Endothelial cell of umbilical vein (primary cell): ENCODE measurements around the gene CLPSL2. TPM values are rescaled to one million over a fixed set of nuclear protein-coding genes. Genes with fewer than 3 reads are reported as not detected.

ENCODE experiments used
- BruUV-seq: library from RNA; stranded (reverse); fragments of 400-500 nt; replicated peaks from 2 replicates; lab custom pipeline; 2021; lab: Mats Ljungman, UMichigan
- CTCF ChIA-PET: fragments of 300-600, 350-600 bp; sonication (Branson Sonifier 250); formaldehyde crosslinking; loops from one replicate; lab custom pipeline; 2021; ENCODE audit warnings: antibody characterized with exemption, inconsistent platforms; lab: Charles Lee
- POLR2A ChIA-PET: fragments of 300-600, 350-600 bp; sonication (Branson Sonifier 250); formaldehyde crosslinking; loops from one replicate; lab custom pipeline; 2021; ENCODE audit warnings: antibody characterized with exemption, inconsistent platforms; lab: Charles Lee
- DNase-seq: peaks from one replicate; pipeline ENCODE4 v3.0.0-alpha.2; 2011; ENCODE audit warnings: low read depth, low spot score
- FAIRE-seq: peaks from 2 replicates; lab custom pipeline; 2011; peaks lifted over from hg19 to GRCh38; lab: Jason Lieb, UNC
- H2AFZ ChIP-seq: 2 replicates; pipeline ENCODE4 v1.6.0; 2012; ENCODE audit warnings: low read depth, low read length, control low read depth, inconsistent platforms
- H3K27ac ChIP-seq: 2 replicates; pipeline ENCODE4 v1.5.1; 2011; ENCODE audit warnings: low read depth, mild to moderate bottlenecking, control low read depth, low read length, moderate library complexity; ENCODE audit not compliant: insufficient read depth
- H3K27me3 ChIP-seq, 2 experiments: 2 replicates each; pipeline versions ENCODE4 v1.6.0 to v1.6.1; 2011; ENCODE audit warnings: low read length in 2 of 2, mixed read lengths in 1 of 2; ENCODE audit not compliant: control insufficient read depth in 2 of 2, insufficient read depth in 2 of 2
- H3K36me3 ChIP-seq, 2 experiments: 2 replicates in 1 of 2; 3 replicates in 1 of 2; pipeline ENCODE4 v1.5.1; 2011; ENCODE audit warnings: low read length in 2 of 2, mild to moderate bottlenecking in 1 of 2, moderate library complexity in 1 of 2; ENCODE audit not compliant: control insufficient read depth in 2 of 2, insufficient read depth in 2 of 2; ENCODE audit errors: extremely low read depth in 1 of 2
- H3K4me1 ChIP-seq: 3 replicates; pipeline ENCODE4 v1.5.1; 2011; ENCODE audit warnings: mild to moderate bottlenecking, low read length; ENCODE audit not compliant: control insufficient read depth, insufficient read depth; ENCODE audit errors: extremely low read depth
- H3K4me2 ChIP-seq: 2 replicates; pipeline ENCODE4 v1.6.1; 2011; ENCODE audit warnings: low read length, control low read depth, mixed read lengths; ENCODE audit not compliant: insufficient read depth
- H3K4me3 ChIP-seq, 3 experiments: fragments of 200-600 bp in 1 of 3; sonication (generic), shearing (Covaris generic) in 1 of 3; replicated peaks in 1 of 3; 2 replicates each; pipeline ENCODE4 v1.5.1; 2011 to 2016; ENCODE audit warnings: control low read depth in 3 of 3, low read length in 3 of 3, mild to moderate bottlenecking in 2 of 3, inconsistent platforms in 1 of 3, low read depth in 1 of 3, moderate library complexity in 1 of 3; ENCODE audit not compliant: insufficient read depth in 1 of 3
- H3K79me2 ChIP-seq: 2 replicates; pipeline ENCODE4 v1.6.0; 2012; ENCODE audit warnings: low read length, inconsistent platforms; ENCODE audit not compliant: control insufficient read depth, insufficient read depth
- H3K9ac ChIP-seq: replicated peaks from 2 replicates; pipeline ENCODE3; 2011; ENCODE audit warnings: low read length, control low read depth; ENCODE audit not compliant: insufficient read depth; ENCODE audit errors: extremely low read depth
- H3K9me1 ChIP-seq: replicated peaks from 3 replicates; pipeline ENCODE4 v1.6.0; 2011; ENCODE audit warnings: mild to moderate bottlenecking, low read length; ENCODE audit not compliant: control insufficient read depth, insufficient read depth; ENCODE audit errors: extremely low read depth
- H3K9me3 ChIP-seq: replicated peaks from 2 replicates; pipeline ENCODE4 v1.5.1; 2012; ENCODE audit warnings: low read length, inconsistent platforms; ENCODE audit not compliant: control insufficient read depth, insufficient read depth
- H4K20me1 ChIP-seq: replicated peaks from 2 replicates; pipeline ENCODE3; 2011; ENCODE audit warnings: mild to moderate bottlenecking, low read length; ENCODE audit not compliant: control insufficient read depth, insufficient read depth; ENCODE audit errors: extremely low read depth
- GATA2 ChIP-seq: IDR thresholded peaks from 2 replicates; pipeline ENCODE4 v1.7.0; 2011; ENCODE audit warnings: low read depth, mild to moderate bottlenecking, moderate library complexity, mixed read lengths, low read length; ENCODE audit not compliant: insufficient read length, insufficient read depth
- MYC ChIP-seq: IDR thresholded peaks from one replicate; pipeline ENCODE4 v1.6.1; 2011; ENCODE audit warnings: mild to moderate bottlenecking, low read depth, low read length
- POLR2AphosphoS5 ChIP-seq: IDR thresholded peaks from 2 replicates; pipeline ENCODE4 v1.6.1; 2012; ENCODE audit warnings: low read depth, mild to moderate bottlenecking, control low read depth, low read length, moderate library complexity; ENCODE audit not compliant: insufficient read depth
- dilution Hi-C: fragments of 300-500 bp; cut with MboI; formaldehyde crosslinking; loops from one replicate; pipeline ENCODE4 v1.15.0; 2019; ENCODE audit warnings: low sequenced_read_pairs; ENCODE audit not compliant: extremely low pct_ligation_motif_present
- intact Hi-C: fragments of 100-400 bp; cut with micrococcal nuclease; formaldehyde crosslinking; loops from one replicate; pipeline ENCODE4 v1.10.0; 2022
- polyA plus RNA-seq, 4 experiments: library from polyadenylated mRNA; depleted of rRNA in 3 of 4; stranded (reverse) in 3 of 4; unstranded in 1 of 4; fragments of >200 nt; gene quantifications; 2 replicates each; pipeline versions ENCODE4 v1.2.1 to v1.2.3, GENCODE V29; 2011 to 2012; ENCODE audit warnings: missing spikeins in 1 of 4
- total RNA-seq: library from RNA; stranded (reverse); gene quantifications from 2 replicates; pipeline ENCODE4 v1.2.3, GENCODE V29; 2021
- TF ChIP-seq, protein P1 (sequence below), 2 donors: IDR thresholded peaks; 1 replicate in 1 of 2; 2 replicates in 1 of 2; pipeline ENCODE4 v1.5.1; 2011; ENCODE audit warnings: low read length in 2 of 2, mild to moderate bottlenecking in 2 of 2, moderate library complexity in 2 of 2, control low read depth in 1 of 2, inconsistent platforms in 1 of 2, low read depth in 1 of 2; ENCODE audit not compliant: insufficient read depth in 1 of 2; ENCODE audit errors: extremely low read depth in 1 of 2
- TF ChIP-seq, protein P2 (sequence below): IDR thresholded peaks from 2 replicates; pipeline ENCODE4 v1.6.1; 2011; ENCODE audit not compliant: insufficient read depth, insufficient read length

Gene CLPSL2
- total and polyA plus RNA-seq, 2 donors (not counting 3 experiments of a cell fraction or from before 2014, with no cell fraction given), result not detected

DNA sequence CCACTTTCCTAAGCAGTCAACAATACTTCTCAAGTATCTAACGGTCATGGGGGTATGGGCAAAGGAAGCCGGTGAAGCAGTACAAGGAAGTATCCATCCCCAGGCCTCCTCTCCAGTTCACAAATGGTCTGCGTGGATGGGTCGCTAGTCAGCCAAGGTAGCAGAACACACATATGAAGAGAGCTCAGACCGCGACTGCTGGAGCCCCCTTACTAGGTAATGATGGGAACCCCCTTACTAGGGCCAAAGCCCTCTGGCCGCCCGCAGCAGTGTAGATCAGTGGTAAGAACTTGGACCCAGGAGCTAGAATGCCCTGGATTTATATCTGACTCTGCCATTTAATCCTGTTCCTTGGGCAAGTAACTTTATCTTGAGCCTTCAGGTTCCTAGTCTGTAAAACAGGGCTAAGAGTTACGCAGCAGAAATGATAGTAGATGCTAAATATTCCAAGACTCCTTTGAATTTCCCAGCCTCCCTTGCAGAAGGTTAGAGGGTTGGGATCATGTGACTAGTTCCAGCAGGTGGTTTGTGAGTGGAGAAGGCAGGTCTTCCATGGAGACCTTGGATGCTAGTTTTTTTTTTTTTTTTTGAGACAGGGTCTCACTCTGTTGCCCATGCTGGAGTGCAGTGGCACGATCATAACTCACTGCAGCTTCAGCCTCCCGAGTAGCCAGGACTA, 2.1 kb upstream of the CLPSL2 start:
- peaks cover 0 to 6% of the 10 kb centered on the region in 2 experiments for H3K27me3 ChIP-seq
- no peak overlapping the region for H3K4me2 ChIP-seq
- H3K27ac ChIP-seq, result no peak overlapping the region
- TF ChIP-seq MYC, result no peak
- TF ChIP-seq GATA2, result no peak
- TF ChIP-seq, protein P1, sequence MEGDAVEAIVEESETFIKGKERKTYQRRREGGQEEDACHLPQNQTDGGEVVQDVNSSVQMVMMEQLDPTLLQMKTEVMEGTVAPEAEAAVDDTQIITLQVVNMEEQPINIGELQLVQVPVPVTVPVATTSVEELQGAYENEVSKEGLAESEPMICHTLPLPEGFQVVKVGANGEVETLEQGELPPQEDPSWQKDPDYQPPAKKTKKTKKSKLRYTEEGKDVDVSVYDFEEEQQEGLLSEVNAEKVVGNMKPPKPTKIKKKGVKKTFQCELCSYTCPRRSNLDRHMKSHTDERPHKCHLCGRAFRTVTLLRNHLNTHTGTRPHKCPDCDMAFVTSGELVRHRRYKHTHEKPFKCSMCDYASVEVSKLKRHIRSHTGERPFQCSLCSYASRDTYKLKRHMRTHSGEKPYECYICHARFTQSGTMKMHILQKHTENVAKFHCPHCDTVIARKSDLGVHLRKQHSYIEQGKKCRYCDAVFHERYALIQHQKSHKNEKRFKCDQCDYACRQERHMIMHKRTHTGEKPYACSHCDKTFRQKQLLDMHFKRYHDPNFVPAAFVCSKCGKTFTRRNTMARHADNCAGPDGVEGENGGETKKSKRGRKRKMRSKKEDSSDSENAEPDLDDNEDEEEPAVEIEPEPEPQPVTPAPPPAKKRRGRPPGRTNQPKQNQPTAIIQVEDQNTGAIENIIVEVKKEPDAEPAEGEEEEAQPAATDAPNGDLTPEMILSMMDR (IDR thresholded peaks at IDR 0.05; ENCODE audit: extremely low read depth in 1 of 2, insufficient read depth in 1 of 2, low read depth in 1 of 2, low read length in 2 of 2), result no peak
- TF ChIP-seq, protein P2, sequence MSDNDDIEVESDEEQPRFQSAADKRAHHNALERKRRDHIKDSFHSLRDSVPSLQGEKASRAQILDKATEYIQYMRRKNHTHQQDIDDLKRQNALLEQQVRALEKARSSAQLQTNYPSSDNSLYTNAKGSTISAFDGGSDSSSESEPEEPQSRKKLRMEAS, result no peak
- no peak for TF ChIP-seq POLR2AphosphoS5
- BruUV-seq, result no TSS peak
- H4K20me1 ChIP-seq, result no peaks in the 10 kb centered on the region
- POLR2A ChIA-PET, result no interaction called here
- intact Hi-C loops (no loop called here), dilution Hi-C loops (no loop called here)
- CTCF ChIA-PET, result no interaction called here
- no peak overlapping the region for H3K9ac ChIP-seq
- DNase-seq, result no peak
- no peak for FAIRE-seq
- peaks cover 3% of the 10 kb centered on the region for H3K4me1 ChIP-seq
- H3K9me1 ChIP-seq, result no peaks in the 10 kb centered on the region
- no peaks in the 10 kb centered on the region for H3K36me3 ChIP-seq
- H3K79me2 ChIP-seq, result no peaks in the 10 kb centered on the region
- H3K4me3 ChIP-seq, result no peak overlapping the region
- no peaks in the 10 kb centered on the region for H3K9me3 ChIP-seq
- H2AFZ ChIP-seq, result no peak overlapping the region
